Urinary bladder (tissue), 4 donors: ENCODE results near the gene ALDH1A2. TPM values are rescaled to one million over a fixed set of nuclear protein-coding genes. Genes with fewer than 3 reads are reported as not detected.
"Not testable (repeated sequence)": the region's sequence is repeated elsewhere in the genome, so short reads cannot be mapped to it uniquely, and the experiment has no call there.

Experiments used
- DNase-seq: peaks from one replicate; pipeline ENCODE4 v3.0.0-alpha.2; 2015; ENCODE audit errors: extremely low spot score
- H3K27ac ChIP-seq: one replicate; pipeline ENCODE4 v1.5.1; 2013; ENCODE audit warnings: low read depth, mild to moderate bottlenecking, moderate library complexity
- H3K36me3 ChIP-seq: one replicate; pipeline ENCODE4 v1.6.1; 2013; ENCODE audit warnings: mild to moderate bottlenecking, moderate library complexity; ENCODE audit not compliant: insufficient read depth
- H3K4me1 ChIP-seq: one replicate; pipeline ENCODE4 v1.6.1; 2013; ENCODE audit warnings: mild to moderate bottlenecking, moderate library complexity; ENCODE audit not compliant: insufficient read depth
- H3K4me3 ChIP-seq: one replicate; pipeline ENCODE4 v1.5.1; 2013; ENCODE audit warnings: low read depth, low read length
- WGBS: extraction: QIAGEN DNeasy Blood & Tissue Kit; methylation state at CpG from one replicate; pipeline ENCODE4 v1.1.7; 2013; 5-methylcytosine and 5-hydroxymethylcytosine counted together
- polyA plus RNA-seq: library from polyadenylated mRNA; stranded (reverse); fragments of 200-250 nt; gene quantifications from one replicate; pipeline ENCODE4 v1.2.3, GENCODE V29; 2013
- total RNA-seq: library from RNA; depleted of rRNA; stranded (reverse); fragments of >200 nt; gene quantifications from one replicate; pipeline ENCODE4 v1.2.3, GENCODE V29; 2014
- donor health status: healthy with polysubstance abuse.
- donor health status: healthy.

The ALDH1A2 gene
- total and polyA plus RNA-seq, 2 donors: 3.6 to 36.0 TPM

DNA sequence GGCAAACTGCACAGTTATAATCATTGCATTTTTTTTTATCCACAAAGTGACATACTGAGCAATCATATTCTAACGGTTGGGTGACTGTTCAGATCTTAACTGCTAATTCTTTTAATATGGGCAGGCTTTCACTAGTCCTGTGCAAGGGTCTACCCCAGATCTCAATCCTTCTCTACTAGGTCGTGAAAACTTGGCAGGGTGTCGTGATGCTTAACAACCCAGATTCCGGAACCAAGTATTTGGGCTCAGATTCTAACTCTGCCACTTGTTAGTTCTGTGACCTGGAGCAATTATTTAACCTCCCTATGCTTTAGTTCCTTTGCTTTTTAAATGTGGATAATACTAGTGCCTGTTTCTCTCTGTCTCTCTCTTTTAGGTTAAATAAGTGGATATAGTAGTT lies 16.4 kb upstream of the ALDH1A2 start:
- Histone ChIP-seq H3K27ac (no peak overlapping the region), H3K4me3 (no peak overlapping the region), H3K4me1 (no peaks in the 10 kb centered on the region), H3K36me3 (no peaks in the 10 kb centered on the region)
- no peak for DNase-seq
- WGBS: 87% methylated on average over 4 of the region's 4 CpGs

DNA sequence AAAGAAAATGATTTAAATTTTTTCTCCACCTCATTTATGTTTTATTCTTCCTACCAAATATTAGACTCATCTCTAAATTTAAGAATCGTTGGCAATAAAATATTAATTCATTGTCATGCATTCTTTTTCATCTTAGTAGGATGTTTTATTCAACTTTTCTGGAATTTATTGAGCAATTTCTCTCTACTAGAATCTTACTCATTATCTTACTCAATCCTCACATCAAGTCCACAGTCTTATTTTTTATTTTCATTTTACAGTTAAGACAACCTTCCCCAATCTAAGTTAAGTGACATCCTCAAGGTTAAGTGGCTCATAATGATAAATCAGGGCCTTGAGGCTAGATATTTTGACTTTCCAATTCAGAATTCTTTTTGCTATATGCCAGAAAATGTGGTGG lies 15.9 kb upstream of the ALDH1A2 start:
- DNase-seq: no peak
- 87% methylated on average over 1 of the region's 1 CpG for WGBS
- no peaks in the 10 kb centered on the region for H3K36me3 ChIP-seq
- no peak overlapping the region for H3K27ac ChIP-seq
- no peak overlapping the region for H3K4me3 ChIP-seq
- no peaks in the 10 kb centered on the region for H3K4me1 ChIP-seq

DNA sequence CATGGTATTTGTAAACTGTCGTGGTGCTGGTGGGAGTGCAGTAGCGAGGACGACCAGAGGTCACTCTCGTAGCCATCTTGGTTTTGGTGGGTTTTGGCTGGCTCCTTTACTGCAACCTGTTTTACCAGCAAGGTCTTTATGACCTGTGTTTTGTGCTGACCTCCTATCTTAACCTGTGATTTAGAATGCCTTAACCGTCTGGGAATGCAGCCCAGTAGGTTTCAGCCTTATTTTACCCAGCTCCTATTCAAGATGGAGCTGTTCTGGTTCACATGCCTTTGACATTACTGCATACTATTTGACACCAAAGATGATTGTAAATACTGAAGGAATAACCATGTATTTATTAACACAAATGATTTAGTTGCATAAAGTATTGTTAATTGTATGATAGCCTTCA lies 15.4 kb upstream of the ALDH1A2 start:
- not testable (repeated sequence) for H3K4me3 ChIP-seq, DNase-seq, H3K27ac ChIP-seq, H3K36me3 ChIP-seq, H3K4me1 ChIP-seq
- 92% methylated on average over 5 of the region's 5 CpGs for WGBS

DNA sequence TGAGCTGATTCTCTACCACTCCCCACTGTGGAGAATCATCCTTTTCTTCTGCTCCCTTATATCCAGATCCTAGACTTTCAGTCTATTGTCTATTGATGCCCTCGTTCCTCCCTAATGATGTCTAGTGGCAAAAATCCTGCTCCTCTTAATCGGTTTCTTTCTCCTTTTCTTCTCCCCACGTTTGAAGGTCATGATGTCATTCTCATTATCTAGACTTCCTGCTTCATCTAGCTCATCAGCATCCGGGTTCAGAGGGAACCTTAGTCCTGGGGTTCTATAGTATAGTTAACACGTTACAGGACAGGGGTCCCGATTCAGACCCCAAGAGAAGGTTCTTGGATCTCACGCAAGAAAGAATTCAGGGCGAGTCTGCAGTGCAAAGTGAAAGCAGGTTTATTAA lies 14.9 kb upstream of the ALDH1A2 start:
- WGBS: 76% methylated on average over 8 of the region's 8 CpGs
- Histone ChIP-seq H3K27ac (no peak overlapping the region), H3K36me3 (no peaks in the 10 kb centered on the region), H3K4me1 (no peaks in the 10 kb centered on the region), H3K4me3 (no peak overlapping the region)
- DNase-seq: no peak

DNA sequence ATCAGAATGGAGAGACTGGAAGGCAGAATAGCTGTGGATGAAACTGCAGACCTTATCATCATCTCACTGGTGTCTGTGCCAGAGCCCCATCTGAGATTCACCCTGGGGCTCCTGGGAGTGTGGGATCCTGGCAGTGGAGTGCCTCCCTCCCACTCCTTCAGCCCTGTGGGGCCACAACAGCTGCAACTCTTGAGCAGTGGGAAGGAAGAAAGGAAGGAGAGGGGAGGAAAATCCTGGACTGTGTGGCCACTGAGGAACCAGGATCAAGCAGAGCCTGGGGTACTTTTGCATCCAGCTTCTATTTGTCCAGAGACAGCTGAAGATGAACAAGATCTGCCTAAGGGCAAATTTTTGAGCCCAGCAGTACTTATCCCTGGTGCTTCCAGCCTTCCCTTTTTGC lies 13.1 kb upstream of the ALDH1A2 start:
- Histone ChIP-seq H3K4me1 (no peaks in the 10 kb centered on the region), H3K4me3 (no peak overlapping the region), H3K36me3 (no peaks in the 10 kb centered on the region), H3K27ac (no peak overlapping the region)
- no peak for DNase-seq

DNA sequence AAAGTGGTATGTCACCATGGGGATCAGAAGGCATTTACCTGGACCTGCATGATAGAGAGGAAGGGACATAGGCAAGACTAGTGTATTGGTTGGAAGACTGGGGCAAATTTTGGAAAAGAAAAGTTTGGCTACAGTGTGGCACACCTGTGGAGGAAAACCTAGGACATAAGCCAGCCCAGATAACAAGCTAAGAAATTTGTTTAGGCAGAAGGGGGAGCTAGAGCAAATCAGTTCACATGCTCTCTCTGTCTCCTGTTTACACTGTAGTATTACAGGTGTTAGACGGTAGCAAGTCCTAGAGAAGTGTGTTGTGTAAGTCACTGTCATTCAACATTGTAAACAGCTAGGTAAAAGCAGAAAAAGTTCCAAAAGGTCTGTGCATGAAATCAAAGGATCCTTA lies 11.9 kb upstream of the ALDH1A2 start:
- Histone ChIP-seq H3K4me3 (no peak overlapping the region), H3K36me3 (no peaks in the 10 kb centered on the region), H3K4me1 (no peaks in the 10 kb centered on the region), H3K27ac (no peak overlapping the region)
- DNase-seq: no peak
- WGBS: 12% methylated on average over 1 of the region's 1 CpG

DNA sequence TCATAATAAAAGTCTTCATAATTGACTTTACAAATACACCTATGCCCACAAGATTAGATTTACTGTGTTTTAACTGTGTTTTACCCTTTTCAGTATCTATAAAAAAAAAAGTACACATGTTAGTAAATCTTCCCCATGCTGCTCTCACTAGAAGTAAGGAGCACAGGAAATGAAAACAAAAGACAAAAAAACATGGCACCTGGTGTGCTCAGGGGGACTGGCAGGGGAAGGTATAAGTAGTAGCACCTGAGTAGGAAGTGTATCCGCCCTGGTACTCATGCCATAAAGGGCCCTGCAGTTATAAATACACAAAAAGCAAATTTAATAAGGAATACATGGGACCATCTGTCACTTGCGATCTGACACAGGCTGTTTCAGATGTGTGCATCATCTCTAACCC lies 8.9 kb upstream of the ALDH1A2 start:
- no peak for DNase-seq
- no peak overlapping the region for H3K4me3 ChIP-seq
- WGBS: 89% methylated on average over 2 of the region's 2 CpGs
- H3K27ac ChIP-seq: no peak overlapping the region
- no peaks in the 10 kb centered on the region for H3K36me3 ChIP-seq
- no peaks in the 10 kb centered on the region for H3K4me1 ChIP-seq

DNA sequence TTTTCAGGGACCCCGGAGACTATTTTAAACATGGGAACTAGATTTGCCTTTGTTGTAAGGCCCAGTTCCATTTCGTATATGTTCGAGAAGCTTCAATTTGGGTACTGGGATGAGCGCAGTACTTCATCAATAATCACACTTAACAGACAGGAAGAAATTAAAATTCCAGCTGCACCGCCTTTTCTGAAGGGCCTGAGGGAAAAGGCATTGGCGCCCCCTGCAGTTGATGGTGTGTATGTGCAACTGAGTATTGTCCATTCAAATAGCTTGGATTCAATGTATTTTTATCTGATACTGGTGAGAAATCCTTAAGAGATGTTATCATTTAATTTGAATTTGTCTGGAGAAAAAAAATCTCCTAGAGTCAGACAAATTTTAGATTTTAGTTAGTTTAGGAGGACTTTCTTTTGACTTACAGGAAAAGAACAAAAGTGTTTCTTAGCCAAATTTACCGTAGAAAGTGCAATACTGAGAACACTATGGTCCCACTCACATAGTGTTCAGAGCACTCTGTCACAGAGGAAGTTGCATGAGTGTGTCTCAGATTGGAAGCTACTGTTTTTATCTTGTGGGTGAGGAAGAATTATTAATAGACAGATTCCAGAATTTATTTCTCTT lies 5.4 kb upstream of the ALDH1A2 start:
- DNase-seq: no peak
- no peaks in the 10 kb centered on the region for H3K4me1 ChIP-seq
- H3K36me3 ChIP-seq: no peaks in the 10 kb centered on the region
- 37% methylated on average over 7 of the region's 7 CpGs for WGBS
- H3K4me3 ChIP-seq: no peak overlapping the region
- no peak overlapping the region for H3K27ac ChIP-seq

DNA sequence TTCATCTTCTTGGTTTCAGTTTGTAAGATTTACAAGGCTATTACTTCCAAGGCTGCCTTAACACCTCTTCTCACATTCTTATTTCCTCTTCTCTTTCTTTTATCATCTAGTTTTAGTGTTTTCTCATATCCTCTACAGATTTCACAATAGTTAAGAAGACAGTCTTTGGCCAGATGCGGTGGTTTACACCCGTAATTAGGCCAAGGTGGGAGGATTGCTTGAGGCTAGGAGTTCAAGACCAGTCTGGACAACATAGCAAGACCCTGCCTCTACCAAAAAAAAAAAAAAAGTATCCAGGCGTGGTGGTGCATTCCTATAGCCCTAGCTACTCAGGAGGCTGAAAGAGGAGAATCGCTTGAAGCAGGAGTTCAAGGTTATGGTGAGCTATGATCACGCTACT lies 3.5 kb upstream of the ALDH1A2 start:
- Histone ChIP-seq H3K27ac (no peak overlapping the region), H3K4me1 (peaks cover 2% of the 10 kb centered on the region), H3K36me3 (no peaks in the 10 kb centered on the region), H3K4me3 (no peak overlapping the region)
- no peak for DNase-seq
- WGBS: 96% methylated on average over 5 of the region's 5 CpGs

DNA sequence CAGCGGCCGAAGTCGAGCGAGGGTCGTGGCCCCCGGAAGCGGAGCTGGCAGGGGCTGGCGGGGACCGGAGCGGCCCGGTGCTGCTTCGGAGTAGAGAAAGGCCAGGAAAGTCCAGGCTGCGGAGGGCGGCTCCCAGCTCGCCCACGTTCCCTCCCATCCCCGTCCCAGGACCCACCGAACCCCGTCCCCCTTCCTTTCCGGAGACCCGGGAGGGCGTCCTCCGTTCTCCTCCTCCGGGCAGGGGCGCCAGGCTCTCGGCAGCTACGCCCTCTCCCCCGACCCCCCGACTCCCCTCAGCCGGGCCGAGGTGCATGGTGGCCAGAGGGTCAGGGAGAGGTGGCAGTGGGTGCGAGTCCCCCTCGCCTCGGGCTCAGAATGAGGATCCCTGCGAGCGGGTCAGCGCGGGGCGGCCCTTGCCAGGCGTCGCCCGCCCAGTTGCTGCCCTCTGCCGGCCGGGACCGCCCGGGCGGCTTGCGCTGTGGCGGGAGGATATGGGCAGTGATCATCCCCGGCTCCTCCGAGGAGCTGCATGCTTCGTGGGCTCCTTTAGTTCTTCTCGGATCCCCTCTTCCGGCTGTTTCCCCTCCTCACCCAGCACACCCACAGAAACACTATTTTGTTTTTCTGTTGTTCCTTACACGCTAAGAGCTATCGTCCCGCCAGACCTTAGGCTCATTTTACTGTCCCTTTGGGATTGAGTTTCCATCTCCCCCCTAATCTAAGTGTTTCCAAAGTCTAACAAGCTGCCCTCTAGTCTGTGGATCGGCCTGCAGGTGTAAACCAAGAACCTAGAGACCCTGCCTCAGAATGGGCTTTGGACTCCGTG lies 744 bp upstream of the ALDH1A2 start:
- Histone ChIP-seq H3K27ac (no peak overlapping the region), H3K4me1 (peaks cover 2% of the 10 kb centered on the region)
- DNase-seq: no peak

DNA sequence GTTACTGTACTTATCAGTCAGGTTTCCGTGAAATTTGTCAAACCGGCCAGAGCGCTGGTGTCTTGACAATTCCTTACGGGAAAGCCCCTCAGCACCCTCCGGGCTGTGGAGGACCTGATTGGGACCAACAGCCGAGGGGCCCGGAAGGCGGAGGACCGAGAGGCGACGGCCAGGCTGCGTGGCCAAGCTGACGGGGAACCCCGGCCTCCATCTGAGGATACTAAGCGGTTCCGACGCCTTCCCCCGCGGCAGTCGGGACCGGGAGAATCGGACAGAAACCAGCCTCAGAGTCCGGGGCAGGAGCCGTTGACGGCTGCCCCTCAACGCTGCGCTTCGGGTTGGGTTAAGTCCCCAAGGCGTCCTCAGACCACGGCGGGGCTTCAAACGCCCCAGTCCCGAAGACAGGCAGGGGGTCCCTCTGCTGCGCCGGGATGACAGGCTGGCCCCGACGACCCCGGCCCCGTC lies 499 bp downstream of the ALDH1A2 start:
- H3K36me3 ChIP-seq: no peaks in the 10 kb centered on the region
- no peak for DNase-seq
- 7% methylated on average over 39 of the region's 39 CpGs for WGBS
- H3K27ac ChIP-seq: no peak overlapping the region
- H3K4me1 ChIP-seq: peaks cover 2% of the 10 kb centered on the region
- peak overlapping the region; percentile 55 for H3K4me3 ChIP-seq

More for the DNA sequence above, 744 bp upstream of the ALDH1A2 start:
- 5% methylated on average over 59 of the region's 59 CpGs for WGBS
- H3K36me3 ChIP-seq: no peaks in the 10 kb centered on the region
- H3K4me3 ChIP-seq: peak overlapping the region; percentile 55

DNA sequence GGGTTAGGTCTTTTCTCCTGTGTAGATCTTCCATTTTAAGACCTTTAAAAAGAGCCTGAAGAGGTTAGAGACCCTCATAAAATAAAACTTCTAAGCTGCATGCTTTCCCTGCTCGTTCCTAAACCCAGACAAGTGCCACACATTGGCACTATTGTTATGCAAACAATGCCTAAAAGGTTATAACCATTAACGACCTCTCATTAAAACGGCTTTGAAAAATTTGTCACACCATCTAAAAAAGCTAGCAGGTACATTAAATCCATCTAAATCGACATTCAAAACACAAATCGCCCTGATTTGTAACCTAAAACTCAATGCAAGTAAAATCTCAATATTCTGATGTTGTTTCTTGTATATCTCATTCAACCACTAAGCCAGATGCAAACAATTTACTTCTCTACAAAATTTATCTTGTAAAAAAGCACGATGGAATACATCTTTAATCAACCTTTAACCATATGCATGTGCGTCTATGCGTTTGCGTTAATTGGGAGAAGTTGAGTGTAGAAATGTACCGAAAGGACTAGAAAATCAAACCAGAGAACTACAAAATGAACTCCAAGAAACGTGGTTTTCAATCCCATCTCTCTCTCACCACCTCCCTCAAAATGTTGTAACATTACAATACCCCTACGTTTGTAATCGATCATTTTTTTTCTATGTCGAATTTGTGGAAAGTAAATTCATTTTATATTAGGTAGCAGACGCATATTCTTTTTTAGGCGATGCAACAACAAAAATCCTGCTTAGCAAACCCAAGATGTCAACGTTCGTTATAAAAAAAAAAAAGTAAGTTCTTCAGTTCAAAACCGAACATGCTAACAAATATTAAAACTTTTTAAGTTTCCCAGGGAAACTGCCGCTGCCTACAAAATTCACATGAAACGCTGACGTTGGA lies 1.2 kb downstream of the ALDH1A2 start:
- 40% methylated on average over 22 of the region's 22 CpGs for WGBS
- Histone ChIP-seq H3K4me3 (peak overlapping the region; percentile 55), H3K36me3 (no peaks in the 10 kb centered on the region), H3K27ac (no peak overlapping the region), H3K4me1 (peaks cover 2% of the 10 kb centered on the region)
- DNase-seq: no peak

DNA sequence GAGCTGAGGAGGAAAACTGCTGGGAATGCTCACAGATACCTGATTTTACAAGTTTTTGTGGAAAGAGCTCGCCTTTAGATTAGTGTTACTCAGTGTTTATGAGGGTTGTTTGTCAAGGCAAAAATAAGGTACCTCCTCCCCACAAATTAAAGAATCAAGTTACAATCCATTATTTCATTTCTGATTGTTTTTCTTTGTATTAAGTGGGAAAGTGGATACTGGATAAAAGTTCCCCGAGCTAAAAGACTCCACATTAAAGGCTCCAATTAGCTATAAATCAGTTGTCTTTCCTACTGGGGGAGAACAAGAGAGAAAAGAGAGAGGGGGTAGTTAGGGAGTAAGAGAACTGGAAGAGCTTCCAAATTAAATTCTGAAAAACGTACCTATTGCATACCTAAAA lies 1.9 kb downstream of the ALDH1A2 start:
- Histone ChIP-seq H3K27ac (no peak overlapping the region), H3K36me3 (no peaks in the 10 kb centered on the region), H3K4me3 (no peak overlapping the region), H3K4me1 (peaks cover 2% of the 10 kb centered on the region)
- WGBS: 79% methylated on average over 3 of the region's 3 CpGs
- DNase-seq: no peak
